ENCODE results near the gene CLMP. TPM values are rescaled to one million over a fixed set of nuclear protein-coding genes. Genes with fewer than 3 reads are reported as not detected.

Gene CLMP
- total RNA-seq, 1 donor from 2014 or later, result 6.6 TPM

DNA sequence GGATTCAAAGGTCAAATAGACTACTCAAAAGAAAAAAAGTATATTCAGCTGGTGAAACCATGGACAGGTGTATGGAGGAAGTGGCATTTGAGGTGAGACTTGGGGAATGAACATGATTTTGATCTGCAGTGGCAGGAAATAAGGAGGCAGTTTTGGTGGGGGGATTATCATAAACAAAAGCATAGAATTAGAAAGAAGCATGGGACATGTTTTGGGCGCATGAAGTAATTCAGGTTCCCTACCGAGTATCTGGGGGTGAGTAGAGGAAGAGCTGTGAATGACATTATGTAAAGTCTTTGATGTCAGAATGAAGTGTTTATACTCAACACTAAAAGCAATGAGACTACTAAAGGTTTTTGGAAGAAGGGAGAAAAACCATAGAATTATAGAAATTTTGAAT lies 3.1 kb downstream of the CLMP start:
- no peaks in the 10 kb centered on the region for H3K36me3 Mint-ChIP-seq (ENCODE audit: low read depth)
- TF ChIP-seq, protein P1, sequence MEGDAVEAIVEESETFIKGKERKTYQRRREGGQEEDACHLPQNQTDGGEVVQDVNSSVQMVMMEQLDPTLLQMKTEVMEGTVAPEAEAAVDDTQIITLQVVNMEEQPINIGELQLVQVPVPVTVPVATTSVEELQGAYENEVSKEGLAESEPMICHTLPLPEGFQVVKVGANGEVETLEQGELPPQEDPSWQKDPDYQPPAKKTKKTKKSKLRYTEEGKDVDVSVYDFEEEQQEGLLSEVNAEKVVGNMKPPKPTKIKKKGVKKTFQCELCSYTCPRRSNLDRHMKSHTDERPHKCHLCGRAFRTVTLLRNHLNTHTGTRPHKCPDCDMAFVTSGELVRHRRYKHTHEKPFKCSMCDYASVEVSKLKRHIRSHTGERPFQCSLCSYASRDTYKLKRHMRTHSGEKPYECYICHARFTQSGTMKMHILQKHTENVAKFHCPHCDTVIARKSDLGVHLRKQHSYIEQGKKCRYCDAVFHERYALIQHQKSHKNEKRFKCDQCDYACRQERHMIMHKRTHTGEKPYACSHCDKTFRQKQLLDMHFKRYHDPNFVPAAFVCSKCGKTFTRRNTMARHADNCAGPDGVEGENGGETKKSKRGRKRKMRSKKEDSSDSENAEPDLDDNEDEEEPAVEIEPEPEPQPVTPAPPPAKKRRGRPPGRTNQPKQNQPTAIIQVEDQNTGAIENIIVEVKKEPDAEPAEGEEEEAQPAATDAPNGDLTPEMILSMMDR (IDR thresholded peaks at IDR 0.05), result no peak
- no peaks in the 10 kb centered on the region for H3K9me3 Mint-ChIP-seq (ENCODE audit: low read depth)
- no peak overlapping the region for H3K4me3 Mint-ChIP-seq (ENCODE audit: unreplicated experiment)
- H3K27me3 Mint-ChIP-seq (ENCODE audit: low read depth), result peaks cover 2% of the 10 kb centered on the region
- H3K27ac Mint-ChIP-seq (ENCODE audit: unreplicated experiment), result no peak overlapping the region
- peaks cover 44% of the 10 kb centered on the region for H3K4me1 Mint-ChIP-seq (ENCODE audit: low read depth)
- no peak for DNase-seq (ENCODE audit: low spot score)

- H3K4me1 Mint-ChIP-seq (ENCODE audit: low read depth), result peaks cover 47% of the 10 kb centered on the region
- no peak for DNase-seq (ENCODE audit: low spot score)
- TF ChIP-seq, protein P1 (IDR thresholded peaks at IDR 0.05), result no peak
- no peaks in the 10 kb centered on the region for H3K36me3 Mint-ChIP-seq (ENCODE audit: low read depth)
- H3K27ac Mint-ChIP-seq (ENCODE audit: unreplicated experiment), result no peak overlapping the region
- peaks cover 2% of the 10 kb centered on the region for H3K27me3 Mint-ChIP-seq (ENCODE audit: low read depth)
- H3K4me3 Mint-ChIP-seq (ENCODE audit: unreplicated experiment), result no peak overlapping the region
- no peaks in the 10 kb centered on the region for H3K9me3 Mint-ChIP-seq (ENCODE audit: low read depth)
Measured at GRCh38 chr11:123190518-123190917, 4.5 kb downstream of the CLMP start.

DNA sequence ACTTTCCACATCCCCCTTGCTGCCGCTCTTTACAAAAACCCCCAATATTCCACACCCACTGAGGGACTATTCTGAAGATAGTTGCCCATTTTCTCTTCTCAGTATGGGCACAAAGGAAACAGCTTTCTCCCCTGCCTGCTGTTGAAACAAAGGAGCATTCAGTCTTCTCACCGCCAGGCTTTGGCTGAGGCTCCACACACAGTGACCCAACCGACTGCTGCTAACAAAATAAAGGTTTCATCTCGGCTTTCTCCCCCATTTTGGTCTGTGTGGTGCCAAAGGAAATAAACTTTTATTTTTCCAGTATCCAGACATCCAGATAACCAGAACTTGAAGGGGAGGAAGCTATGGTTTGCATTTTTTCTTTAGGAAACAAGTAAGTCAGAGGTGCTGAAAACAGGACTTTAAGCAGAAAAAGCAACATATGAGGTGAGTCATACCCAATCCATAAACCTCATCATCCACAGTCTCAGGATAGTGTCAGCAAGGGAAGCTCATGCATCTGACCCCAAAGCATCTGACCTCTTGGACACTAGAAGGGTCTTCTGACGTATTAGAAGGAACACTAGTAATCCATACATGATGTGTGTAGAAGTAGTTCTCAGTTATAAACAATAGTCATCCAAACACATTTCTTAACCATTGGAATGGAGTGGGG lies 6.4 kb downstream of the CLMP start:
- Mint-ChIP-seq H3K4me1 (ENCODE audit: low read depth) (peaks cover 34% of the 10 kb centered on the region), H3K36me3 (ENCODE audit: low read depth) (no peaks in the 10 kb centered on the region), H3K4me3 (ENCODE audit: unreplicated experiment) (peak overlapping the region; percentile 64), H3K9me3 (ENCODE audit: low read depth) (no peaks in the 10 kb centered on the region), H3K27me3 (ENCODE audit: low read depth) (no peaks in the 10 kb centered on the region), H3K27ac (ENCODE audit: unreplicated experiment) (peak overlapping the region; percentile 84)
- TF ChIP-seq, protein P1 (IDR thresholded peaks at IDR 0.05), result peak; percentile 43
- no peak for DNase-seq (ENCODE audit: low spot score)

DNA sequence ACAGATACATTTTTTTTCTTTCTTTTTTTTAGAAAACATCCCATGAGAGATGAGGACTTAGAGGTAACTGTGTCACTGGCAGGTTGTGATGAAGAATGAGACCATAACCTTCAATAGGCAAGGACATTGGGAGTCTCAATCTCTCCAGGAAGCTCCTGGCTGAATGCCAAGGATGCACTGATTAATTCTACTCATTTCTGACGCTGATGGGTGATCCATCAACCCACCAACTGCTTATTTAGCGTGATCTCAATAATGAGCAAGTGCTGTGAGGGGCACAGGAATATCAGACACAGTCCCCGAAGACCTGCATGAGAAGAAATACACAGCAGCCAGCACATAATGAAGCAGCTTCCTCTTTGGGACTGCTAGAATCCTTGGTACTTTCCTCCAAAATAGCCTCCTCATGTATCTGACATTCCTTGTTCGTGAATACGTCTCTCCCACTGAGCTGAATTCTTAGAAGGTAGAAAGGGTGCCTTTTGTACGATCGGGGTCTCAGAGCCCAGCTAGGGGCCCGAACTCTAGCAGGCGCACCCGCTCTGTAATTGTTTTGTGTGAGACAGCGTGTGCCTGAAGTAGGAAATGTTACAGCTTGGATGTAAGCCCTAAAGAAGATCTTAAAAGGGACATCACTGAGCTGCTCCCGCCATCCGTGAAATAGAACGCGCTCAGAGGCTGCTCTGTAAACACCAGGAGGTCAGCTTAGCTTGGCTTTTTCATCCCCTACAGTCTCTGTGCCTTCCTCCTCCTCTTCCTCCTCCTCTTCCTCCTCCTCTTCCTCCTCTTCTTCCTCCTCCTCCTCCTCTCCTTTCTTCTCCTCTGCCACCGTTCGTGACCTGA lies 7.2 kb downstream of the CLMP start:
- no peaks in the 10 kb centered on the region for H3K36me3 Mint-ChIP-seq (ENCODE audit: low read depth)
- TF ChIP-seq, protein P1 (IDR thresholded peaks at IDR 0.05), result no peak
- no peaks in the 10 kb centered on the region for H3K27me3 Mint-ChIP-seq (ENCODE audit: low read depth)
- H3K9me3 Mint-ChIP-seq (ENCODE audit: low read depth), result no peaks in the 10 kb centered on the region
- no peak for DNase-seq (ENCODE audit: low spot score)
- H3K4me1 Mint-ChIP-seq (ENCODE audit: low read depth), result peaks cover 29% of the 10 kb centered on the region
- peak overlapping the region; percentile 64 for H3K4me3 Mint-ChIP-seq (ENCODE audit: unreplicated experiment)
- peak overlapping the region; percentile 84 for H3K27ac Mint-ChIP-seq (ENCODE audit: unreplicated experiment)

DNA sequence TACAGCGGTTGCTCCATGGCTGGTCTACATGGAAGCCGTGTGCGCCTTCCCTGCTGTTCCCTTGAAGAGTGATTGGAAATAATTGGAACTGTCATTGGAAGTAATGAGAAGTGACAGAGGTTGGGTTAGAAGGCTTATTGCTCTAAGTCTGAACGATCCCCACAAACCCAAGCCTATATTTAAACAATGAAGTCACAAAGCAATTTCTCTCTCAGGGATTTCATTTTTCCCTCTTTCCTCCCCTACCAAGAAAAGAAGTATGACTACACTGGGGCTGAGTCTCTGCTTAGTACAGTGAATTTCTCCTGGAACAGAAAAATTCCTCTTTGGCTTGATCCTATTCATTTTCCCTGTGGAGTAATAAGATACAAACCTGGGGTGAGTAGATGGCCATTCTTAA lies 7.8 kb downstream of the CLMP start:
- Mint-ChIP-seq H3K4me3 (ENCODE audit: unreplicated experiment) (no peak overlapping the region), H3K9me3 (ENCODE audit: low read depth) (no peaks in the 10 kb centered on the region), H3K27ac (ENCODE audit: unreplicated experiment) (no peak overlapping the region), H3K4me1 (ENCODE audit: low read depth) (peaks cover 29% of the 10 kb centered on the region), H3K36me3 (ENCODE audit: low read depth) (no peaks in the 10 kb centered on the region), H3K27me3 (ENCODE audit: low read depth) (no peaks in the 10 kb centered on the region)
- DNase-seq (ENCODE audit: low spot score), result no peak
- TF ChIP-seq, protein P1 (IDR thresholded peaks at IDR 0.05), result no peak

All from chondrocyte (in vitro differentiated cells).